ENCODE data around the gene CTIF.

Gene CTIF

GRCh38 chr18:48886520-48887293, 347.9 kb downstream of the CTIF start:
- H3K27me3 ChIP-seq (ENCODE audit: control insufficient read depth in 1 of 2, insufficient read depth in 2 of 2, low read length in 2 of 2) = no peaks in the 10 kb centered on the region

GRCh38 chr18:48887294-48887904, 348.6 kb downstream of the CTIF start:
- H3K9me3 ChIP-seq (ENCODE audit: control insufficient read depth in 1 of 2, low read length in 2 of 2) = no peaks in the 10 kb centered on the region

More at GRCh38 chr18:48886520-48887293, 347.9 kb downstream of the CTIF start:
- Histone ChIP-seq H3K4me3 (ENCODE audit: low read depth in 1 of 2, low read length in 2 of 2) (no peak overlapping the region), H3K36me3 (ENCODE audit: control insufficient read depth in 1 of 2, insufficient read depth in 2 of 2, low read length in 2 of 2) (no peaks in the 10 kb centered on the region), H3K4me1 (ENCODE audit: control insufficient read depth in 1 of 2, insufficient read depth in 2 of 2, low read length in 2 of 2) (no peaks in the 10 kb centered on the region), H3K9me3 (ENCODE audit: control insufficient read depth in 1 of 2, low read length in 2 of 2) (no peaks in the 10 kb centered on the region), H3K9ac (ENCODE audit: low read depth in 1 of 2, low read length in 2 of 2) (no peak overlapping the region), H3K27ac (ENCODE audit: low read depth, low read length) (no peak overlapping the region)

GRCh38 chr18:48887905-48888772, 349.3 kb downstream of the CTIF start:
- Histone ChIP-seq H3K4me3 (ENCODE audit: low read depth in 1 of 2, low read length in 2 of 2) (no peak overlapping the region), H3K4me1 (ENCODE audit: control insufficient read depth in 1 of 2, insufficient read depth in 2 of 2, low read length in 2 of 2) (peaks cover under 1 to 2% of the 10 kb centered on the region in 2 donors), H3K27ac (ENCODE audit: low read depth, low read length) (no peak overlapping the region), H3K9ac (ENCODE audit: low read depth in 1 of 2, low read length in 2 of 2) (no peak overlapping the region), H3K9me3 (ENCODE audit: control insufficient read depth in 1 of 2, low read length in 2 of 2) (no peaks in the 10 kb centered on the region), H3K36me3 (ENCODE audit: control insufficient read depth in 1 of 2, insufficient read depth in 2 of 2, low read length in 2 of 2) (no peaks in the 10 kb centered on the region), H3K27me3 (ENCODE audit: control insufficient read depth in 1 of 2, insufficient read depth in 2 of 2, low read length in 2 of 2) (no peaks in the 10 kb centered on the region)

More at GRCh38 chr18:48887294-48887904, 348.6 kb downstream of the CTIF start:
- Histone ChIP-seq H3K36me3 (ENCODE audit: control insufficient read depth in 1 of 2, insufficient read depth in 2 of 2, low read length in 2 of 2) (no peaks in the 10 kb centered on the region), H3K4me3 (ENCODE audit: low read depth in 1 of 2, low read length in 2 of 2) (no peak overlapping the region), H3K27me3 (ENCODE audit: control insufficient read depth in 1 of 2, insufficient read depth in 2 of 2, low read length in 2 of 2) (no peaks in the 10 kb centered on the region), H3K27ac (ENCODE audit: low read depth, low read length) (no peak overlapping the region), H3K9ac (ENCODE audit: low read depth in 1 of 2, low read length in 2 of 2) (no peak overlapping the region), H3K4me1 (ENCODE audit: control insufficient read depth in 1 of 2, insufficient read depth in 2 of 2, low read length in 2 of 2) (no peaks in the 10 kb centered on the region)

- Histone ChIP-seq H3K27me3 (ENCODE audit: control insufficient read depth in 1 of 2, insufficient read depth in 2 of 2, low read length in 2 of 2) (no peaks in the 10 kb centered on the region), H3K9me3 (ENCODE audit: control insufficient read depth in 1 of 2, low read length in 2 of 2) (no peaks in the 10 kb centered on the region), H3K36me3 (ENCODE audit: control insufficient read depth in 1 of 2, insufficient read depth in 2 of 2, low read length in 2 of 2) (no peaks in the 10 kb centered on the region), H3K27ac (ENCODE audit: low read depth, low read length) (no peak overlapping the region), H3K9ac (ENCODE audit: low read depth in 1 of 2, low read length in 2 of 2) (no peak overlapping the region), H3K4me3 (ENCODE audit: low read depth in 1 of 2, low read length in 2 of 2) (no peak overlapping the region), H3K4me1 (ENCODE audit: control insufficient read depth in 1 of 2, insufficient read depth in 2 of 2, low read length in 2 of 2) (peaks cover 6 to 8% of the 10 kb centered on the region in 2 donors)
Observed at GRCh38 chr18:48888773-48889080, 349.9 kb downstream of the CTIF start.

- H3K27ac ChIP-seq (ENCODE audit: low read depth, low read length) = no peak overlapping the region
Observed at GRCh38 chr18:48889115-48889941, 350.5 kb downstream of the CTIF start.

GRCh38 chr18:48889981-48890762, 351.3 kb downstream of the CTIF start:
- Histone ChIP-seq H3K4me3 (ENCODE audit: low read depth in 1 of 2, low read length in 2 of 2) (no peak overlapping the region), H3K4me1 (ENCODE audit: control insufficient read depth in 1 of 2, insufficient read depth in 2 of 2, low read length in 2 of 2) (peaks cover 10 to 12% of the 10 kb centered on the region in 2 donors), H3K27me3 (ENCODE audit: control insufficient read depth in 1 of 2, insufficient read depth in 2 of 2, low read length in 2 of 2) (no peaks in the 10 kb centered on the region), H3K36me3 (ENCODE audit: control insufficient read depth in 1 of 2, insufficient read depth in 2 of 2, low read length in 2 of 2) (no peaks in the 10 kb centered on the region), H3K27ac (ENCODE audit: low read depth, low read length) (no peak overlapping the region), H3K9me3 (ENCODE audit: control insufficient read depth in 1 of 2, low read length in 2 of 2) (no peaks in the 10 kb centered on the region), H3K9ac (ENCODE audit: low read depth in 1 of 2, low read length in 2 of 2) (no peak overlapping the region)

More at GRCh38 chr18:48889115-48889941, 350.5 kb downstream of the CTIF start:
- H3K9me3 ChIP-seq (ENCODE audit: control insufficient read depth in 1 of 2, low read length in 2 of 2) = no peaks in the 10 kb centered on the region
- peaks cover 10 to 12% of the 10 kb centered on the region in 2 donors for H3K4me1 ChIP-seq (ENCODE audit: control insufficient read depth in 1 of 2, insufficient read depth in 2 of 2, low read length in 2 of 2)
- H3K27me3 ChIP-seq (ENCODE audit: control insufficient read depth in 1 of 2, insufficient read depth in 2 of 2, low read length in 2 of 2) = no peaks in the 10 kb centered on the region
- no peaks in the 10 kb centered on the region for H3K36me3 ChIP-seq (ENCODE audit: control insufficient read depth in 1 of 2, insufficient read depth in 2 of 2, low read length in 2 of 2)
- no peak overlapping the region for H3K9ac ChIP-seq (ENCODE audit: low read depth in 1 of 2, low read length in 2 of 2)
- H3K4me3 ChIP-seq (ENCODE audit: low read depth in 1 of 2, low read length in 2 of 2) = no peak overlapping the region

- Histone ChIP-seq H3K9ac (ENCODE audit: low read depth in 1 of 2, low read length in 2 of 2) (no peak overlapping the region), H3K36me3 (ENCODE audit: control insufficient read depth in 1 of 2, insufficient read depth in 2 of 2, low read length in 2 of 2) (no peaks in the 10 kb centered on the region), H3K27ac (ENCODE audit: low read depth, low read length) (no peak overlapping the region), H3K4me1 (ENCODE audit: control insufficient read depth in 1 of 2, insufficient read depth in 2 of 2, low read length in 2 of 2) (peaks cover 10 to 12% of the 10 kb centered on the region in 2 donors), H3K9me3 (ENCODE audit: control insufficient read depth in 1 of 2, low read length in 2 of 2) (no peaks in the 10 kb centered on the region), H3K27me3 (ENCODE audit: control insufficient read depth in 1 of 2, insufficient read depth in 2 of 2, low read length in 2 of 2) (no peaks in the 10 kb centered on the region), H3K4me3 (ENCODE audit: low read depth in 1 of 2, low read length in 2 of 2) (no peak overlapping the region)
Observed at GRCh38 chr18:48891721-48892120, 352.9 kb downstream of the CTIF start.

GRCh38 chr18:48892146-48892855, 353.5 kb downstream of the CTIF start:
- Histone ChIP-seq H3K4me3 (ENCODE audit: low read depth in 1 of 2, low read length in 2 of 2) (no peak overlapping the region), H3K9ac (ENCODE audit: low read depth in 1 of 2, low read length in 2 of 2) (no peak overlapping the region), H3K4me1 (ENCODE audit: control insufficient read depth in 1 of 2, insufficient read depth in 2 of 2, low read length in 2 of 2) (peaks cover 10 to 14% of the 10 kb centered on the region in 2 donors), H3K27me3 (ENCODE audit: control insufficient read depth in 1 of 2, insufficient read depth in 2 of 2, low read length in 2 of 2) (no peaks in the 10 kb centered on the region), H3K9me3 (ENCODE audit: control insufficient read depth in 1 of 2, low read length in 2 of 2) (no peaks in the 10 kb centered on the region), H3K27ac (ENCODE audit: low read depth, low read length) (no peak overlapping the region), H3K36me3 (ENCODE audit: control insufficient read depth in 1 of 2, insufficient read depth in 2 of 2, low read length in 2 of 2) (no peaks in the 10 kb centered on the region)
